ENCODE data around the gene DHRS7C. TPM values are rescaled to one million over a fixed set of nuclear protein-coding genes. Genes with fewer than 3 reads are reported as not detected.

The DHRS7C gene
- polyA plus RNA-seq, 1 donor from 2014 or later, result not detected

DNA sequence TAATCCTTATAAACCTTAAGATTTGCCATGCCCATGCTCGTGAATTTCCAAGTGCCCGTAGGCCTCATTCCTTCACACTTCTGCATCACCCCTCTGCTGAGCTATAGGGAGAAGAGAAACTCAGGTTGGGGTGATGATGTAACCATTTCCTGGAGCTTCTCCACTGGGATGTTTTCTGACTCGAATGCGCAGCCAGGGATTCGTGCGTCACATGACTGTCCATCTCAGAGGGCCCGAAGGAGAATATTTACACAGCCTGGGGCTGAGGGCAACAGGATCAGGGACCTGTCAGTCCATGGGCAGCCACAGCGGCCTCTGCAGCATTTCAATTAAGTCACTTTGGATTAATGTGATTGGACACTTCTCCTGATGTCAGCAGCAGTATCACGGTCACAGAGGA is 21.8 kb upstream of the DHRS7C start:
- Histone ChIP-seq H3K79me2 (replicated peaks; ENCODE audit: insufficient read depth, low read length) (no peaks in the 10 kb centered on the region), H2AFZ (ENCODE audit: low read depth, low read length) (no peak overlapping the region), H3K9me2 (ENCODE audit: insufficient read depth, low read length) (no peaks in the 10 kb centered on the region), H3K4me3 (ENCODE audit: low read length) (no peak overlapping the region), H3K9ac (ENCODE audit: low read length) (no peak overlapping the region), H3K9me3 (ENCODE audit: low read length) (no peaks in the 10 kb centered on the region), H3F3A (ENCODE audit: insufficient read depth, low read length, poor library complexity, severe bottlenecking) (no peaks in the 10 kb centered on the region), H3K36me3 (ENCODE audit: insufficient read depth, low read length) (no peaks in the 10 kb centered on the region), H3K27ac (ENCODE audit: low read length) (no peak overlapping the region), H3K27me3 (ENCODE audit: insufficient read depth, low read depth, low read length) (no peaks in the 10 kb centered on the region), H3K4me2 (ENCODE audit: low read length) (no peak overlapping the region), H4K20me1 (ENCODE audit: insufficient read depth) (no peaks in the 10 kb centered on the region)
- no peak for TF ChIP-seq MXI1 (conservative IDR thresholded peaks at IDR 0.05; ENCODE audit: poor library complexity, severe bottlenecking)
- TF ChIP-seq RAD21 (conservative IDR thresholded peaks at IDR 0.05), result no peak
- TF ChIP-seq POLR2AphosphoS5 (IDR thresholded peaks at IDR 0.05), result no peak
- no peak for TF ChIP-seq TAF1 (IDR thresholded peaks at IDR 0.05; ENCODE audit: low read depth)
- no peak for TF ChIP-seq SMC3 (conservative IDR thresholded peaks at IDR 0.05; ENCODE audit: poor library complexity)
- TF ChIP-seq EZH2 (IDR thresholded peaks at IDR 0.05; ENCODE audit: borderline replicate concordance, insufficient read depth, low read length, poor library complexity, severe bottlenecking), result no peak
- TF ChIP-seq, protein P1, sequence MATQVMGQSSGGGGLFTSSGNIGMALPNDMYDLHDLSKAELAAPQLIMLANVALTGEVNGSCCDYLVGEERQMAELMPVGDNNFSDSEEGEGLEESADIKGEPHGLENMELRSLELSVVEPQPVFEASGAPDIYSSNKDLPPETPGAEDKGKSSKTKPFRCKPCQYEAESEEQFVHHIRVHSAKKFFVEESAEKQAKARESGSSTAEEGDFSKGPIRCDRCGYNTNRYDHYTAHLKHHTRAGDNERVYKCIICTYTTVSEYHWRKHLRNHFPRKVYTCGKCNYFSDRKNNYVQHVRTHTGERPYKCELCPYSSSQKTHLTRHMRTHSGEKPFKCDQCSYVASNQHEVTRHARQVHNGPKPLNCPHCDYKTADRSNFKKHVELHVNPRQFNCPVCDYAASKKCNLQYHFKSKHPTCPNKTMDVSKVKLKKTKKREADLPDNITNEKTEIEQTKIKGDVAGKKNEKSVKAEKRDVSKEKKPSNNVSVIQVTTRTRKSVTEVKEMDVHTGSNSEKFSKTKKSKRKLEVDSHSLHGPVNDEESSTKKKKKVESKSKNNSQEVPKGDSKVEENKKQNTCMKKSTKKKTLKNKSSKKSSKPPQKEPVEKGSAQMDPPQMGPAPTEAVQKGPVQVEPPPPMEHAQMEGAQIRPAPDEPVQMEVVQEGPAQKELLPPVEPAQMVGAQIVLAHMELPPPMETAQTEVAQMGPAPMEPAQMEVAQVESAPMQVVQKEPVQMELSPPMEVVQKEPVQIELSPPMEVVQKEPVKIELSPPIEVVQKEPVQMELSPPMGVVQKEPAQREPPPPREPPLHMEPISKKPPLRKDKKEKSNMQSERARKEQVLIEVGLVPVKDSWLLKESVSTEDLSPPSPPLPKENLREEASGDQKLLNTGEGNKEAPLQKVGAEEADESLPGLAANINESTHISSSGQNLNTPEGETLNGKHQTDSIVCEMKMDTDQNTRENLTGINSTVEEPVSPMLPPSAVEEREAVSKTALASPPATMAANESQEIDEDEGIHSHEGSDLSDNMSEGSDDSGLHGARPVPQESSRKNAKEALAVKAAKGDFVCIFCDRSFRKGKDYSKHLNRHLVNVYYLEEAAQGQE (IDR thresholded peaks at IDR 0.05; ENCODE audit: borderline replicate concordance), result no peak
- no peak for TF ChIP-seq EP300 (conservative IDR thresholded peaks at IDR 0.05; ENCODE audit: poor library complexity, severe bottlenecking)
- TF ChIP-seq, protein P2, sequence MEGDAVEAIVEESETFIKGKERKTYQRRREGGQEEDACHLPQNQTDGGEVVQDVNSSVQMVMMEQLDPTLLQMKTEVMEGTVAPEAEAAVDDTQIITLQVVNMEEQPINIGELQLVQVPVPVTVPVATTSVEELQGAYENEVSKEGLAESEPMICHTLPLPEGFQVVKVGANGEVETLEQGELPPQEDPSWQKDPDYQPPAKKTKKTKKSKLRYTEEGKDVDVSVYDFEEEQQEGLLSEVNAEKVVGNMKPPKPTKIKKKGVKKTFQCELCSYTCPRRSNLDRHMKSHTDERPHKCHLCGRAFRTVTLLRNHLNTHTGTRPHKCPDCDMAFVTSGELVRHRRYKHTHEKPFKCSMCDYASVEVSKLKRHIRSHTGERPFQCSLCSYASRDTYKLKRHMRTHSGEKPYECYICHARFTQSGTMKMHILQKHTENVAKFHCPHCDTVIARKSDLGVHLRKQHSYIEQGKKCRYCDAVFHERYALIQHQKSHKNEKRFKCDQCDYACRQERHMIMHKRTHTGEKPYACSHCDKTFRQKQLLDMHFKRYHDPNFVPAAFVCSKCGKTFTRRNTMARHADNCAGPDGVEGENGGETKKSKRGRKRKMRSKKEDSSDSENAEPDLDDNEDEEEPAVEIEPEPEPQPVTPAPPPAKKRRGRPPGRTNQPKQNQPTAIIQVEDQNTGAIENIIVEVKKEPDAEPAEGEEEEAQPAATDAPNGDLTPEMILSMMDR (IDR thresholded peaks at IDR 0.05; ENCODE audit: poor library complexity, severe bottlenecking), result no peak

DNA sequence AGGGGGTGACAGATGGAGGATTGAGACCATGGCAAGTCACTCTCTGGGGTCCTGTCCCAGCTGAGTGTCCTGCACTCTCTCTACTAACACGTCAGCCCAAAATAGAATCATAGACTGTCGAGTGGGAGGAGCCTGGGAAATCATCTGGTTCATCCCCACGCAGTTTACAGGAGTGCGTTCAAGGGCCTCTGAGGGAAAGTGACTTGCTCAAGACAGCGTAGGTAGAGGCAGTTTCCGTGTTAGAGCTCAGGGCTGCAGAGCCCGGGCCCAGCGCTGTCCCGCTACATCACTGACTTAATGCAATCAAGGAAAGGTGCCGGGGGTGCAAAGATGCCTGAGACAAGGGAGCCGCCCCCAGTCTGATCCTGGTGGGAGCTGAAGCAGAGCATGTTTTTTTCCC is 20.1 kb upstream of the DHRS7C start:
- Histone ChIP-seq H3K79me2 (replicated peaks; ENCODE audit: insufficient read depth, low read length) (no peaks in the 10 kb centered on the region), H3K27ac (ENCODE audit: low read length) (no peak overlapping the region), H3K9me3 (ENCODE audit: low read length) (no peaks in the 10 kb centered on the region), H4K20me1 (ENCODE audit: insufficient read depth) (no peaks in the 10 kb centered on the region), H3K27me3 (ENCODE audit: insufficient read depth, low read depth, low read length) (no peaks in the 10 kb centered on the region), H3F3A (ENCODE audit: insufficient read depth, low read length, poor library complexity, severe bottlenecking) (no peaks in the 10 kb centered on the region), H3K4me3 (ENCODE audit: low read length) (no peak overlapping the region), H3K4me2 (ENCODE audit: low read length) (no peak overlapping the region), H3K36me3 (ENCODE audit: insufficient read depth, low read length) (no peaks in the 10 kb centered on the region), H3K9me2 (ENCODE audit: insufficient read depth, low read length) (no peaks in the 10 kb centered on the region), H2AFZ (ENCODE audit: low read depth, low read length) (no peak overlapping the region), H3K9ac (ENCODE audit: low read length) (no peak overlapping the region)
- TF ChIP-seq MXI1 (conservative IDR thresholded peaks at IDR 0.05; ENCODE audit: poor library complexity, severe bottlenecking), result no peak
- TF ChIP-seq, protein P1 (IDR thresholded peaks at IDR 0.05; ENCODE audit: borderline replicate concordance), result no peak
- TF ChIP-seq EZH2 (IDR thresholded peaks at IDR 0.05; ENCODE audit: borderline replicate concordance, insufficient read depth, low read length, poor library complexity, severe bottlenecking), result no peak
- TF ChIP-seq, protein P2 (IDR thresholded peaks at IDR 0.05; ENCODE audit: poor library complexity, severe bottlenecking), result no peak
- TF ChIP-seq SMC3 (conservative IDR thresholded peaks at IDR 0.05; ENCODE audit: poor library complexity), result no peak
